BLaER1 treated with 17β-estradiol and CSF1 and Interleukin-3, amounts not matched to agents 10 nM and 100 nM (cell line): ENCODE data around the gene USP17L30.
"Not testable (repeated sequence)": the region's sequence is repeated elsewhere in the genome, so short reads cannot be mapped to it uniquely, and the experiment has no call there.

Source experiments
- H3K27ac ChIP-seq, 11 experiments: shearing (Covaris generic); formaldehyde crosslinking; 2 replicates each; pipeline ENCODE4 v1.8.1; 2022
- H3K27me3 ChIP-seq, 11 experiments: shearing (Covaris generic); formaldehyde crosslinking; 2 replicates each; pipeline ENCODE4 v1.8.1; 2022
- H3K36me3 ChIP-seq, 11 experiments: shearing (Covaris generic); formaldehyde crosslinking; 2 replicates each; pipeline ENCODE4 v1.8.1; 2022
- H3K4me1 ChIP-seq, 10 experiments: shearing (Covaris generic); formaldehyde crosslinking; 2 replicates each; pipeline ENCODE4 v1.8.1; 2022
- H3K4me2 ChIP-seq, 11 experiments: shearing (Covaris generic); formaldehyde crosslinking; 2 replicates each; pipeline ENCODE4 v1.8.1; 2022
- H3K4me3 ChIP-seq, 10 experiments: shearing (Covaris generic); formaldehyde crosslinking; 2 replicates each; pipeline ENCODE4 v1.8.1; 2022
- H3K9ac ChIP-seq, 11 experiments: shearing (Covaris generic); formaldehyde crosslinking; 2 replicates each; pipeline ENCODE4 v1.8.1; 2022
- H3K9me3 ChIP-seq, 11 experiments: shearing (Covaris generic); formaldehyde crosslinking; replicated peaks in 1 of 11; 2 replicates each; pipeline ENCODE4 v1.8.1; 2022
- H4K20me1 ChIP-seq, 11 experiments: shearing (Covaris generic); formaldehyde crosslinking; 2 replicates each; pipeline ENCODE4 v1.8.1; 2022

USP17L30 gene, protein sequence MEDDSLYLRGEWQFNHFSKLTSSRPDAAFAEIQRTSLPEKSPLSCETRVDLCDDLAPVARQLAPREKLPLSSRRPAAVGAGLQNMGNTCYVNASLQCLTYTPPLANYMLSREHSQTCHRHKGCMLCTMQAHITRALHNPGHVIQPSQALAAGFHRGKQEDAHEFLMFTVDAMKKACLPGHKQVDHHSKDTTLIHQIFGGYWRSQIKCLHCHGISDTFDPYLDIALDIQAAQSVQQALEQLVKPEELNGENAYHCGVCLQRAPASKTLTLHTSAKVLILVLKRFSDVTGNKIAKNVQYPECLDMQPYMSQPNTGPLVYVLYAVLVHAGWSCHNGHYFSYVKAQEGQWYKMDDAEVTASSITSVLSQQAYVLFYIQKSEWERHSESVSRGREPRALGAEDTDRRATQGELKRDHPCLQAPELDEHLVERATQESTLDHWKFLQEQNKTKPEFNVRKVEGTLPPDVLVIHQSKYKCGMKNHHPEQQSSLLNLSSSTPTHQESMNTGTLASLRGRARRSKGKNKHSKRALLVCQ

DNA sequence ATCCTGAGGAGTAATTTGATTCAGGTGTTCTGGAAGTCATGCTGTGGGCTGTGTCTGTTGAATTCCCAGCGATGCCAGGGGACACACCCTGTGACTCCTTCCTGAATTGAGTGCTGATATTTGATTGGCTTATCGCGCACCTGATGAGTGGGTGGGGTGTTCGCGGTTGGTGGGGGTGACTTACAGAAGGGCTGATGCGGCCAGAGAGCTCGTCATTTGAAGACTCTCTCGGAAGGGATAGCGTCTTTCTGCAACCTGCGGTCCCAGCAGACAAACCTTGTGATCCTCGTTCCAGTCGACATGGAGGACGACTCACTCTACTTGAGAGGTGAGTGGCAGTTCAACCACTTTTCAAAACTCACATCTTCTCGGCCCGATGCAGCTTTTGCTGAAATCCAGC, at the start of gene USP17L30:
Gene USP17L30 (plus strand): TSS at position 301 of the 400 bp plus-strand sequence. CDS start 0 bp downstream, at position 301.
- H3K4me3 ChIP-seq, H3K27me3 ChIP-seq, H3K4me2 ChIP-seq, H3K9ac ChIP-seq, H3K27ac ChIP-seq, H3K4me1 ChIP-seq, H4K20me1 ChIP-seq, H3K9me3 ChIP-seq, H3K36me3 ChIP-seq: not testable (repeated sequence)

DNA sequence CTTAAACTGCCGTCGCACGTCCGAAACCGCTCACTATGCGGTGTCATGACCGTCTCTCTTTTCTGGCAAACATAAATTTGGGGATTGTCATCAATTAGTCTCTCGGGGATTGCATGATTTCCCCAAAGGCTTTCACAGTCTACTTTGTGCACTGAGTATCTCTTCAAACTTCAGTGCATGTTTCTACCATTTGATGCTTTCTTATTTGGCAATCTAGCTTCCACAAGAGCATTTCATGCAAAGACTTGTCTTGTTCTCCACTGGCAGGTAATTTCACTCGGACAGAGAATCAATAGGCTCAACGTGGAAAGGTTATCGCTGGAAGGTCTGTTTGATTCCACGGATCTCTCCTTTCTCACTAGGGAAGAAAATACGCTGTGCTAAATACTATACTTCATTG, 38.7 kb upstream of the USP17L30 start:
- H4K20me1 ChIP-seq, H3K27me3 ChIP-seq, H3K4me1 ChIP-seq, H3K4me2 ChIP-seq, H3K9me3 ChIP-seq, H3K4me3 ChIP-seq, H3K9ac ChIP-seq, H3K36me3 ChIP-seq, H3K27ac ChIP-seq: not testable (repeated sequence)

DNA sequence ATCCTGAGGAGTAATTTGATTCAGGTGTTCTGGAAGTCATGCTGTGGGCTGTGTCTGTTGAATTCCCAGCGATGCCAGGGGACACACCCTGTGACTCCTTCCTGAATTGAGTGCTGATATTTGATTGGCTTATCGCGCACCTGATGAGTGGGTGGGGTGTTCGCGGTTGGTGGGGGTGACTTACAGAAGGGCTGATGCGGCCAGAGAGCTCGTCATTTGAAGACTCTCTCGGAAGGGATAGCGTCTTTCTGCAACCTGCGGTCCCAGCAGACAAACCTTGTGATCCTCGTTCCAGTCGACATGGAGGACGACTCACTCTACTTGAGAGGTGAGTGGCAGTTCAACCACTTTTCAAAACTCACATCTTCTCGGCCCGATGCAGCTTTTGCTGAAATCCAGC, 38.1 kb upstream of the USP17L30 start, which contains the start of gene USP17L24:
Gene USP17L24 (plus strand): TSS at position 301 of the 400 bp plus-strand sequence. CDS start 0 bp downstream, at position 301.
- not testable (repeated sequence) for H3K9me3 ChIP-seq, H3K9ac ChIP-seq, H3K4me1 ChIP-seq, H3K36me3 ChIP-seq, H3K27me3 ChIP-seq, H3K4me3 ChIP-seq, H3K27ac ChIP-seq, H3K4me2 ChIP-seq, H4K20me1 ChIP-seq

DNA sequence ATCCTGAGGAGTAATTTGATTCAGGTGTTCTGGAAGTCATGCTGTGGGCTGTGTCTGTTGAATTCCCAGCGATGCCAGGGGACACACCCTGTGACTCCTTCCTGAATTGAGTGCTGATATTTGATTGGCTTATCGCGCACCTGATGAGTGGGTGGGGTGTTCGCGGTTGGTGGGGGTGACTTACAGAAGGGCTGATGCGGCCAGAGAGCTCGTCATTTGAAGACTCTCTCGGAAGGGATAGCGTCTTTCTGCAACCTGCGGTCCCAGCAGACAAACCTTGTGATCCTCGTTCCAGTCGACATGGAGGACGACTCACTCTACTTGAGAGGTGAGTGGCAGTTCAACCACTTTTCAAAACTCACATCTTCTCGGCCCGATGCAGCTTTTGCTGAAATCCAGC, 33.3 kb upstream of the USP17L30 start, which contains the start of gene USP17L25:
Gene USP17L25 (plus strand): TSS at position 301 of the 400 bp plus-strand sequence. CDS start 0 bp downstream, at position 301.
- H3K27ac ChIP-seq, H4K20me1 ChIP-seq, H3K9ac ChIP-seq, H3K36me3 ChIP-seq, H3K9me3 ChIP-seq, H3K27me3 ChIP-seq, H3K4me3 ChIP-seq, H3K4me2 ChIP-seq, H3K4me1 ChIP-seq: not testable (repeated sequence)

DNA sequence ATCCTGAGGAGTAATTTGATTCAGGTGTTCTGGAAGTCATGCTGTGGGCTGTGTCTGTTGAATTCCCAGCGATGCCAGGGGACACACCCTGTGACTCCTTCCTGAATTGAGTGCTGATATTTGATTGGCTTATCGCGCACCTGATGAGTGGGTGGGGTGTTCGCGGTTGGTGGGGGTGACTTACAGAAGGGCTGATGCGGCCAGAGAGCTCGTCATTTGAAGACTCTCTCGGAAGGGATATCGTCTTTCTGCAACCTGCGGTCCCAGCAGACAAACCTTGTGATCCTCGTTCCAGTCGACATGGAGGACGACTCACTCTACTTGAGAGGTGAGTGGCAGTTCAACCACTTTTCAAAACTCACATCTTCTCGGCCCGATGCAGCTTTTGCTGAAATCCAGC, 28.6 kb upstream of the USP17L30 start, which contains the start of gene USP17L26:
Gene USP17L26 (plus strand): TSS at position 301 of the 400 bp plus-strand sequence. CDS start 0 bp downstream, at position 301.
- not testable (repeated sequence) for H4K20me1 ChIP-seq, H3K27ac ChIP-seq, H3K4me2 ChIP-seq, H3K36me3 ChIP-seq, H3K9me3 ChIP-seq, H3K4me3 ChIP-seq, H3K27me3 ChIP-seq, H3K9ac ChIP-seq, H3K4me1 ChIP-seq

DNA sequence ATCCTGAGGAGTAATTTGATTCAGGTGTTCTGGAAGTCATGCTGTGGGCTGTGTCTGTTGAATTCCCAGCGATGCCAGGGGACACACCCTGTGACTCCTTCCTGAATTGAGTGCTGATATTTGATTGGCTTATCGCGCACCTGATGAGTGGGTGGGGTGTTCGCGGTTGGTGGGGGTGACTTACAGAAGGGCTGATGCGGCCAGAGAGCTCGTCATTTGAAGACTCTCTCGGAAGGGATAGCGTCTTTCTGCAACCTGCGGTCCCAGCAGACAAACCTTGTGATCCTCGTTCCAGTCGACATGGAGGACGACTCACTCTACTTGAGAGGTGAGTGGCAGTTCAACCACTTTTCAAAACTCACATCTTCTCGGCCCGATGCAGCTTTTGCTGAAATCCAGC, 23.8 kb upstream of the USP17L30 start, which contains the start of gene USP17L5:
Gene USP17L5 (plus strand): TSS at position 301 of the 400 bp plus-strand sequence. CDS start 0 bp downstream, at position 301.
- H3K4me2 ChIP-seq, H4K20me1 ChIP-seq, H3K36me3 ChIP-seq, H3K27me3 ChIP-seq, H3K27ac ChIP-seq, H3K4me3 ChIP-seq, H3K9ac ChIP-seq, H3K4me1 ChIP-seq, H3K9me3 ChIP-seq: not testable (repeated sequence)

DNA sequence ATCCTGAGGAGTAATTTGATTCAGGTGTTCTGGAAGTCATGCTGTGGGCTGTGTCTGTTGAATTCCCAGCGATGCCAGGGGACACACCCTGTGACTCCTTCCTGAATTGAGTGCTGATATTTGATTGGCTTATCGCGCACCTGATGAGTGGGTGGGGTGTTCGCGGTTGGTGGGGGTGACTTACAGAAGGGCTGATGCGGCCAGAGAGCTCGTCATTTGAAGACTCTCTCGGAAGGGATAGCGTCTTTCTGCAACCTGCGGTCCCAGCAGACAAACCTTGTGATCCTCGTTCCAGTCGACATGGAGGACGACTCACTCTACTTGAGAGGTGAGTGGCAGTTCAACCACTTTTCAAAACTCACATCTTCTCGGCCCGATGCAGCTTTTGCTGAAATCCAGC, 19.1 kb upstream of the USP17L30 start, which contains the start of gene USP17L27:
Gene USP17L27 (plus strand): TSS at position 301 of the 400 bp plus-strand sequence. CDS start 0 bp downstream, at position 301.
- H3K27ac ChIP-seq, H3K9me3 ChIP-seq, H3K4me2 ChIP-seq, H3K4me1 ChIP-seq, H3K9ac ChIP-seq, H3K27me3 ChIP-seq, H3K36me3 ChIP-seq, H4K20me1 ChIP-seq, H3K4me3 ChIP-seq: not testable (repeated sequence)

DNA sequence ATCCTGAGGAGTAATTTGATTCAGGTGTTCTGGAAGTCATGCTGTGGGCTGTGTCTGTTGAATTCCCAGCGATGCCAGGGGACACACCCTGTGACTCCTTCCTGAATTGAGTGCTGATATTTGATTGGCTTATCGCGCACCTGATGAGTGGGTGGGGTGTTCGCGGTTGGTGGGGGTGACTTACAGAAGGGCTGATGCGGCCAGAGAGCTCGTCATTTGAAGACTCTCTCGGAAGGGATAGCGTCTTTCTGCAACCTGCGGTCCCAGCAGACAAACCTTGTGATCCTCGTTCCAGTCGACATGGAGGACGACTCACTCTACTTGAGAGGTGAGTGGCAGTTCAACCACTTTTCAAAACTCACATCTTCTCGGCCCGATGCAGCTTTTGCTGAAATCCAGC, 14.3 kb upstream of the USP17L30 start, which contains the start of gene USP17L28:
Gene USP17L28 (plus strand): TSS at position 301 of the 400 bp plus-strand sequence. CDS start 0 bp downstream, at position 301.
- H3K9ac ChIP-seq, H3K4me1 ChIP-seq, H3K27me3 ChIP-seq, H3K9me3 ChIP-seq, H3K4me2 ChIP-seq, H4K20me1 ChIP-seq, H3K4me3 ChIP-seq, H3K36me3 ChIP-seq, H3K27ac ChIP-seq: not testable (repeated sequence)

DNA sequence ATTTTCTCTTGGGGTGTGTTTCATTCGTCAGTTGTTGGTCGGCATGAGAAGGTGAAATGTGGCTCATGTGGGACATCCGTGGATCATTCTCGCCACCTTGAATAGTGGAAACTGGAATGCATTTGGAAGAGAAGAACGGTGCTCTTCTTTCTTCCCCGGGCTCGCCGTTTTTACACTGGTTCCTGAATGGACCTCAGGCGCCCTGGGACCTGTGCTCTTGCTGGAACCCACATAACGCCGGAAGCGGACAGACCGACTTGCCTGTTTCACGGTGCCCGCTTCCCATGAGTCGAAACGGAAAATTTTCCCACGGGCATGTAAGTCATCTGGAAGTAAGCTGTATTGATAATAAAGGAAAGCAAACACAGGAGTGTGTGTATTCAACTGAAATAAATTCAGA, 12.1 kb upstream of the USP17L30 start:
- not testable (repeated sequence) for H3K9me3 ChIP-seq, H4K20me1 ChIP-seq, H3K27me3 ChIP-seq, H3K4me1 ChIP-seq, H3K4me3 ChIP-seq, H3K27ac ChIP-seq, H3K36me3 ChIP-seq, H3K4me2 ChIP-seq, H3K9ac ChIP-seq

DNA sequence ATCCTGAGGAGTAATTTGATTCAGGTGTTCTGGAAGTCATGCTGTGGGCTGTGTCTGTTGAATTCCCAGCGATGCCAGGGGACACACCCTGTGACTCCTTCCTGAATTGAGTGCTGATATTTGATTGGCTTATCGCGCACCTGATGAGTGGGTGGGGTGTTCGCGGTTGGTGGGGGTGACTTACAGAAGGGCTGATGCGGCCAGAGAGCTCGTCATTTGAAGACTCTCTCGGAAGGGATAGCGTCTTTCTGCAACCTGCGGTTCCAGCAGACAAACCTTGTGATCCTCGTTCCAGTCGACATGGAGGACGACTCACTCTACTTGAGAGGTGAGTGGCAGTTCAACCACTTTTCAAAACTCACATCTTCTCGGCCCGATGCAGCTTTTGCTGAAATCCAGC, 9.6 kb upstream of the USP17L30 start, which contains the start of gene USP17L29:
Gene USP17L29 (plus strand): TSS at position 301 of the 400 bp plus-strand sequence. CDS start 0 bp downstream, at position 301.
- H3K9ac ChIP-seq, H3K27me3 ChIP-seq, H3K4me3 ChIP-seq, H3K4me2 ChIP-seq, H3K4me1 ChIP-seq, H3K9me3 ChIP-seq, H4K20me1 ChIP-seq, H3K27ac ChIP-seq, H3K36me3 ChIP-seq: not testable (repeated sequence)

DNA sequence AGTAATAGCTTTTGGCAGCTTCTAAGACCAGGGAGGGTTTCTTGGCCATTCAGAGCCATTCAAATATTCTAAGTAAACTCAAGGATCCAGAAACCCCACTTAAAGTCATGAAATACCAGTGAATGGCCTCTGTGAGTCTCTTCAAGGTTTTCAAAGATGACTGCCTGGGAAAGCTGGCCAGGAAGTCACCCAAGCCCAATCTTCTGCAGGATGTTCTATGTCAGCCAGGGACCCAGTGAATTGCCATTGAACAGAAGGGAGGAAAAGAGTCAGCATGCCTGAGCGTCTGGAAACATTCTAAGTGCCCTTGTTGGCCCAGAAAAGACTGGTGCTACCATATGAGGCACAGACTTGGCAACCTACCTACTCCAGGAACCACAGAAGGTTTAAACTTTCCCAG, 17.0 kb downstream of the USP17L30 start:
- H3K9ac ChIP-seq, H3K27me3 ChIP-seq, H4K20me1 ChIP-seq, H3K27ac ChIP-seq, H3K36me3 ChIP-seq, H3K4me3 ChIP-seq, H3K4me1 ChIP-seq, H3K4me2 ChIP-seq, H3K9me3 ChIP-seq: not testable (repeated sequence)

DNA sequence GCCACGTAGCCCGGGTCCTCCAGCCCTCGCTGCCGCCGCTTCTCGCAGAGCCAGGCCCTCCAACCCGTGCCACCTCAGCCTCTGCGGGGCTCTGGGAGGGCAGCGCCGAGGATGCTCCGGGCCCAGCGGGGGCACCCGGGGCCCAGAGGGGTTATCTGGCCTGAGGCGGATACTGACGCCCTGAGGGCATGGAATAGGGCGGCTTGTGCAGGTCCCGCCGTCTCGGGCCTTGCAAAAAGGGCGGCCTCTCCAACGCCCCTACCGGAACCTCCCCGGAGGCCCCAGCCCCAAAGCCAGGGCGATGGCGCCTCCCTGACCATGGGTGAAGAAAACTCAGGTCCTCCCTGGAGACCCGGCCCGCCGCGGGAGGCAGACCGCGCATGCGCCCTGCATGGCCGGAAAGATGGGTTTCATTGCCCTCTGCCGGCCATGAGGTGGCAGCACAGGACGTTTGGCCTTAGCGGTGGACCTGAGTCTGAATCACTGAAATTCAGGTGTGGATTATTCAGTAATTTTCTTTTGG, 18.1 kb downstream of the USP17L30 start:
- H3K4me1 ChIP-seq, H3K9ac ChIP-seq, H3K27ac ChIP-seq, H4K20me1 ChIP-seq, H3K36me3 ChIP-seq, H3K4me2 ChIP-seq, H3K27me3 ChIP-seq, H3K4me3 ChIP-seq, H3K9me3 ChIP-seq: not testable (repeated sequence)
